GM12865 (cell line): ENCODE measurements around the gene OR2H2.

Experiments used
- DNase-seq: peaks from one replicate; pipeline ENCODE4 v3.0.0; 2010; ENCODE audit warnings: low read depth
- H3K4me3 ChIP-seq: 2 replicates; pipeline ENCODE4 v1.5.1; 2011; ENCODE audit warnings: mild to moderate bottlenecking, low read depth, low read length, control low read depth
- CTCF ChIP-seq: IDR thresholded peaks from 2 replicates; pipeline ENCODE4 v1.5.1; 2011; ENCODE audit warnings: low read length, control low read depth, low read depth, inconsistent platforms; ENCODE audit not compliant: insufficient read depth; ENCODE audit errors: missing control alignments

Gene OR2H2

GRCh38 chr6:29619578-29620160 is 34.7 kb downstream of the OR2H2 start:
- no peak for TF ChIP-seq CTCF
- H3K4me3 ChIP-seq = no peak overlapping the region
- DNase-seq = no peak

- no peak for TF ChIP-seq CTCF
- no peak for DNase-seq
- no peak overlapping the region for H3K4me3 ChIP-seq
Measured at GRCh38 chr6:29620630-29621029, 35.7 kb downstream of the OR2H2 start.

- no peak for TF ChIP-seq CTCF
- H3K4me3 ChIP-seq = no peak overlapping the region
- no peak for DNase-seq
Measured at GRCh38 chr6:29624520-29624961, 39.6 kb downstream of the OR2H2 start.

GRCh38 chr6:29625337-29625930 is 40.5 kb downstream of the OR2H2 start:
- no peak for DNase-seq
- no peak for TF ChIP-seq CTCF
- no peak overlapping the region for H3K4me3 ChIP-seq

GRCh38 chr6:29626948-29627754 is 42.2 kb downstream of the OR2H2 start:
- no peak for DNase-seq
- no peak overlapping the region for H3K4me3 ChIP-seq
- no peak for TF ChIP-seq CTCF

- no peak for DNase-seq
- peak overlapping the region; percentile 35 for H3K4me3 ChIP-seq
- no peak for TF ChIP-seq CTCF
Measured at GRCh38 chr6:29627755-29628418, 43.0 kb downstream of the OR2H2 start.
